Activated naive CD8-positive, alpha-beta T cell treated with anti-CD3 and anti-CD28 coated beads, Interleukin-2, amount 50 U/mL, for 24 hours (primary cell): Measurements from ENCODE around the gene PJA1.

Source experiments
- ATAC-seq: fragments of 150-1000 bp; cut with Tn5 transposase; one replicate; pipeline ENCODE4 v1.10.0; 2021
- DNase-seq: peaks from one replicate; pipeline ENCODE4 v3.0.0; 2021
- H3K27ac Mint-ChIP-seq: one replicate; pipeline ENCODE4 v1.8.0; 2021; ENCODE audit warnings: mild to moderate bottlenecking, mixed read lengths
- H3K27me3 Mint-ChIP-seq: one replicate; pipeline ENCODE4 v1.8.0; 2021; ENCODE audit warnings: mixed read lengths
- H3K36me3 Mint-ChIP-seq: one replicate; pipeline ENCODE4 v1.8.0; 2021; ENCODE audit warnings: low read depth, mixed read lengths
- H3K4me1 Mint-ChIP-seq: one replicate; pipeline ENCODE4 v1.8.0; 2021; ENCODE audit warnings: mixed read lengths
- H3K4me3 Mint-ChIP-seq: one replicate; pipeline ENCODE4 v1.8.0; 2021; ENCODE audit warnings: mild to moderate bottlenecking, moderate library complexity, mixed read lengths
- H3K9me3 Mint-ChIP-seq: one replicate; pipeline ENCODE4 v1.8.0; 2021; ENCODE audit warnings: mixed read lengths

PJA1 gene

GRCh38 chrX:69140837-69141236, 24.4 kb downstream of the PJA1 start:
- ATAC-seq (no peak), DNase-seq (no peak)
- Mint-ChIP-seq H3K36me3 (no peaks in the 10 kb centered on the region), H3K4me1 (no peaks in the 10 kb centered on the region), H3K9me3 (no peaks in the 10 kb centered on the region), H3K27ac (no peak overlapping the region), H3K27me3 (peaks cover 5% of the 10 kb centered on the region), H3K4me3 (no peak overlapping the region)

GRCh38 chrX:69139516-69139915, 25.7 kb downstream of the PJA1 start:
- DNase-seq: no peak
- Mint-ChIP-seq H3K4me3 (no peak overlapping the region), H3K36me3 (no peaks in the 10 kb centered on the region), H3K4me1 (no peaks in the 10 kb centered on the region), H3K27me3 (peaks cover 6% of the 10 kb centered on the region), H3K27ac (no peak overlapping the region), H3K9me3 (no peaks in the 10 kb centered on the region)
- ATAC-seq: no peak

- H3K4me3 Mint-ChIP-seq: no peak overlapping the region
- no peak overlapping the region for H3K27ac Mint-ChIP-seq
- no peak for ATAC-seq
- H3K27me3 Mint-ChIP-seq: peaks cover 12% of the 10 kb centered on the region
- no peaks in the 10 kb centered on the region for H3K36me3 Mint-ChIP-seq
- DNase-seq: no peak
- H3K4me1 Mint-ChIP-seq: no peaks in the 10 kb centered on the region
- no peaks in the 10 kb centered on the region for H3K9me3 Mint-ChIP-seq
Measured at GRCh38 chrX:69138512-69138911, 26.7 kb downstream of the PJA1 start.

- peaks cover 16% of the 10 kb centered on the region for H3K27me3 Mint-ChIP-seq
- no peaks in the 10 kb centered on the region for H3K9me3 Mint-ChIP-seq
- no peaks in the 10 kb centered on the region for H3K4me1 Mint-ChIP-seq
- no peaks in the 10 kb centered on the region for H3K36me3 Mint-ChIP-seq
- H3K4me3 Mint-ChIP-seq: no peak overlapping the region
- no peak for DNase-seq
- no peak overlapping the region for H3K27ac Mint-ChIP-seq
- no peak for ATAC-seq
Measured at GRCh38 chrX:69138118-69138390, 27.2 kb downstream of the PJA1 start.

DNA sequence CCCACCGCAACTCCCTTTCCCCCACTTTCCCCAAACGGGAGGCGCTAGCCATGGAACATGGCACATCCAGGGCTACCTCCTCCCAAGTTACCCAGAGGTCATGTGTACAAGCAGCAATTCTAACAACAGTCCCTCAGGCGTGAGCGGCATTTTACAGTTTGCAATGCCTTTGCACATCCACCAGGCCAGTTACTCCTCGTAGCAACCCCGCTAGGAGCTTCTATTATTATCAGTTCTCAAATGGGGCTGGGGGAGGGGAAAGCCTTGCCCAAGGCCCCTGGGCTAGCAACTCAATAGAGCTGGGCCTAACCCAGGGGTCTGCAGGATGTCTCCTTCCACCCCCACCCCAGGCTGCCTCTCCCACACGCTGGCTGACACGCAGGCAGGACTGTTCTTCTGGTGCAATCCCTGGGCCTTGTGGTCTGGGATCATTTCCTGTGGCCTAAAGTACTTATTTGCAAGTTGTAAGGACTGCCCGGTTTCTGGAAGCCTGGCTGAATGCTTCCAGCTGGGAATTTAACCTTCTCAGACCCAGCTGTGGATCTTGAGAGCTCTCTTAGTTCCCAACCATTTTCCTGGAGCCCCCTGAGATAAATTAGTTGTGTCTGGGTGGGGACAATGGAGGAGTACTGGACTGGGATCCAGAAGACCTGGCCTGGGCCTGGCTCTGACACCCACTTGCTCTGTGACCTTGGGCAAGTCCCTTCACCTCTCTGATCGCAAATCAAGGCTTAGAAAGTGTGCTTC, 27.7 kb downstream of the PJA1 start:
- H3K4me3 Mint-ChIP-seq: no peak overlapping the region
- H3K4me1 Mint-ChIP-seq: no peaks in the 10 kb centered on the region
- H3K36me3 Mint-ChIP-seq: no peaks in the 10 kb centered on the region
- no peak for DNase-seq
- H3K27ac Mint-ChIP-seq: no peak overlapping the region
- no peak for ATAC-seq
- peaks cover 16% of the 10 kb centered on the region for H3K27me3 Mint-ChIP-seq
- no peaks in the 10 kb centered on the region for H3K9me3 Mint-ChIP-seq

- H3K36me3 Mint-ChIP-seq: no peaks in the 10 kb centered on the region
- no peak overlapping the region for H3K4me3 Mint-ChIP-seq
- H3K27ac Mint-ChIP-seq: no peak overlapping the region
- H3K4me1 Mint-ChIP-seq: no peaks in the 10 kb centered on the region
- H3K9me3 Mint-ChIP-seq: no peaks in the 10 kb centered on the region
- ATAC-seq (no peak), DNase-seq (no peak)
- peaks cover 20% of the 10 kb centered on the region for H3K27me3 Mint-ChIP-seq
Measured at GRCh38 chrX:69136546-69137331, 28.5 kb downstream of the PJA1 start.

- no peak overlapping the region for H3K27ac Mint-ChIP-seq
- no peak overlapping the region for H3K4me3 Mint-ChIP-seq
- no peaks in the 10 kb centered on the region for H3K36me3 Mint-ChIP-seq
- H3K27me3 Mint-ChIP-seq: peaks cover 28% of the 10 kb centered on the region
- no peaks in the 10 kb centered on the region for H3K4me1 Mint-ChIP-seq
- DNase-seq: no peak
- no peak for ATAC-seq
- no peaks in the 10 kb centered on the region for H3K9me3 Mint-ChIP-seq
Measured at GRCh38 chrX:69133921-69134542, 31.2 kb downstream of the PJA1 start.

DNA sequence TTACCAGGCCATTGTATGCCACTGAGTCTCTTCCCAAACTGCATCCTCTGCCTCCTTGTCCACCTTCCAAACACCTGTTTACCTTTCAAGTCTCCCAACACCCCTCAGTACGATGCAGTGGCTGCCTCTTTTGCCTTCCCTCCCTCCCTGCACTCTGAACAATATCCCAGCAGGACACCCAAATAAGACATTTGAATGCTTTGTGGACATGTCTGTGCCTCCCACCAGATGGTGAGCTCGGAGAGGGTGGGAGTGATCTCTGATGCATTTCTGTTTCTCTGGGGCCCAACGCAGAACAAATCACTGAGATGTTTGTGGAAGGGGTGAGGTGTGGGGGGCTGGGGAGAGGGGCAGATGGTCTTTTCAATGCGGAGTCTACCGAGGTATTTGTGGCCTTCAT, 33.4 kb downstream of the PJA1 start:
- no peak for ATAC-seq
- DNase-seq: no peak
- Mint-ChIP-seq H3K9me3 (no peaks in the 10 kb centered on the region), H3K4me3 (no peak overlapping the region), H3K4me1 (no peaks in the 10 kb centered on the region), H3K27me3 (peaks cover 29% of the 10 kb centered on the region), H3K36me3 (no peaks in the 10 kb centered on the region), H3K27ac (no peak overlapping the region)

GRCh38 chrX:69130439-69130838, 34.8 kb downstream of the PJA1 start:
- H3K9me3 Mint-ChIP-seq: no peaks in the 10 kb centered on the region
- no peak overlapping the region for H3K27ac Mint-ChIP-seq
- no peak overlapping the region for H3K4me3 Mint-ChIP-seq
- no peak for DNase-seq
- ATAC-seq: no peak
- H3K36me3 Mint-ChIP-seq: no peaks in the 10 kb centered on the region
- H3K4me1 Mint-ChIP-seq: no peaks in the 10 kb centered on the region
- peaks cover 29% of the 10 kb centered on the region for H3K27me3 Mint-ChIP-seq

DNA sequence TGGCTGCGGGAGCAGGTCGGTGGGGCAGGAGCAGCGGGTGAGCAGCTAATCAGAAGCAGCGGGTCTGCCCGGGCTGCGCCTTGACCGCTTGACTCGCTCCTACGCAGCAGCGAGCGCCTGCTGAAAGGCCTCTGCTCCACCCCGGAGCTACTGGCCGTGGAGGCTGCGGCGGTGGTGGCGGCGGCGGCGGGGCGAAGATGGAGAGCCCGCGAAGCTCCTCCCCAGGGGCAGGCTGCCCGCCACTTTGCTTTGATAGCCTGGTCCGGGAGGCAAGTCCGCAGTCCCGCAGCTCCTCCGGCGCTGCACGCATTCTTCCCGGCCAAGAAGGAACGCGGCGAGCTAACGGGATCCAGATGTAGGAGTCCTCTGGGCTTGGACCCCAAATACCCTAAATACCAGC, 36.7 kb downstream of the PJA1 start:
- no peak for DNase-seq

GRCh38 chrX:69127466-69127865, 37.8 kb downstream of the PJA1 start:
- Mint-ChIP-seq H3K9me3 (no peaks in the 10 kb centered on the region), H3K27me3 (peaks cover 17% of the 10 kb centered on the region), H3K4me3 (no peak overlapping the region), H3K4me1 (no peaks in the 10 kb centered on the region), H3K36me3 (no peaks in the 10 kb centered on the region), H3K27ac (no peak overlapping the region)
- no peak for ATAC-seq
- no peak for DNase-seq

More for the DNA sequence above, 36.7 kb downstream of the PJA1 start:
- no peak overlapping the region for H3K4me3 Mint-ChIP-seq
- H3K4me1 Mint-ChIP-seq: no peaks in the 10 kb centered on the region
- no peaks in the 10 kb centered on the region for H3K9me3 Mint-ChIP-seq
- peaks cover 22% of the 10 kb centered on the region for H3K27me3 Mint-ChIP-seq
- no peak for ATAC-seq
- no peaks in the 10 kb centered on the region for H3K36me3 Mint-ChIP-seq
- no peak overlapping the region for H3K27ac Mint-ChIP-seq

DNA sequence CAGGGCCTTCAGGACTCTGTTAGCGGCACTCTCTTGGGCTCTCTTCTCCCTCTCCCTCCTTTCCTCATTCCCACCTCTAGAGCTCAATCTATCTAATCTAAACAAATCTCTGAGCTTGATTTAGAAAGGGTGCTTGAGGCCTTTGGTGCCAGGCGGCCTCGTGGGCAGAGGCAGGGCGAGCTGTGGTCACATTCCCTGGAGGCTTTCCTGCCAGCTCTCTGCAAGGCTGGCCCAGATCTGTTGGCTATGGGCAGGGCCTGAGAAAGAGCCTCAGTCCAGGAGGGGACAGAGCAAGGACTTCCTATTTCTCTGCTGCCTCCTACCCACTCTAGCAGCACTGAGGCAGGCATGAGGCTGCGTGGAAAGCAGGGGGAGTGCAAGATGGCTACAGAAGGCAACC, 38.6 kb downstream of the PJA1 start:
- DNase-seq (no peak), ATAC-seq (no peak)
- H3K4me1 Mint-ChIP-seq: no peaks in the 10 kb centered on the region
- H3K27ac Mint-ChIP-seq: no peak overlapping the region
- H3K36me3 Mint-ChIP-seq: no peaks in the 10 kb centered on the region
- H3K27me3 Mint-ChIP-seq: peaks cover 12% of the 10 kb centered on the region
- no peaks in the 10 kb centered on the region for H3K9me3 Mint-ChIP-seq
- H3K4me3 Mint-ChIP-seq: no peak overlapping the region

DNA sequence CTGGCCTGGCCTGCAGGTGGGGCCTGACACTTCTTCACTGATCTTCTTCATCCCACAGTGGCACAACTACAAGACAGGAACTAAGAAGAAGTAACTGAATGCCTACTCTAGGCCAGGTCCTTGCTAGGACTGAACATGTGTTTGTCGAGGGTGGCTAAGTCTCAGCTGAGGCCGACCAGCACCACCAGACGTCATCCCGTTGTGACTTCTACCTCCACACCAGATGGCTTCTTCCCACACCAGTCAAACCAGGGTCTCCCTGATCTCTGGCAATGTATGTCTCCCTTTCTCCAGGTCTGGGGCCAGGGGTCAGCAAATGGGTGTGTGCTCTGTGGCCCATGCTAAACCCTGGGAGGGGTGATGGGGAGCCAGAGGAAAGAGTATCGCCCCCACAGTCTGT, 40.2 kb downstream of the PJA1 start:
- H3K4me3 Mint-ChIP-seq: no peak overlapping the region
- no peak for ATAC-seq
- DNase-seq: no peak
- no peaks in the 10 kb centered on the region for H3K9me3 Mint-ChIP-seq
- H3K4me1 Mint-ChIP-seq: no peaks in the 10 kb centered on the region
- no peak overlapping the region for H3K27ac Mint-ChIP-seq
- no peaks in the 10 kb centered on the region for H3K36me3 Mint-ChIP-seq
- peaks cover 7% of the 10 kb centered on the region for H3K27me3 Mint-ChIP-seq

- no peak overlapping the region for H3K27ac Mint-ChIP-seq
- no peak for ATAC-seq
- no peak for DNase-seq
Measured at GRCh38 chrX:69124108-69124507, 41.1 kb downstream of the PJA1 start.

GRCh38 chrX:69123481-69123880, 41.8 kb downstream of the PJA1 start:
- no peak overlapping the region for H3K27ac Mint-ChIP-seq
- H3K4me3 Mint-ChIP-seq: no peak overlapping the region
- DNase-seq (no peak), ATAC-seq (no peak)
- H3K27me3 Mint-ChIP-seq: peaks cover 6% of the 10 kb centered on the region
- H3K4me1 Mint-ChIP-seq: no peaks in the 10 kb centered on the region
- H3K36me3 Mint-ChIP-seq: no peaks in the 10 kb centered on the region
- no peaks in the 10 kb centered on the region for H3K9me3 Mint-ChIP-seq

More at GRCh38 chrX:69124108-69124507, 41.1 kb downstream of the PJA1 start:
- H3K4me1 Mint-ChIP-seq: no peaks in the 10 kb centered on the region
- H3K36me3 Mint-ChIP-seq: no peaks in the 10 kb centered on the region
- H3K27me3 Mint-ChIP-seq: peaks cover 6% of the 10 kb centered on the region
- no peaks in the 10 kb centered on the region for H3K9me3 Mint-ChIP-seq
- no peak overlapping the region for H3K4me3 Mint-ChIP-seq
